COLO829 (cell line): ENCODE measurements around the gene MICU1.
"Not testable (repeated sequence)": the region's sequence is repeated elsewhere in the genome, so short reads cannot be mapped to it uniquely, and the experiment has no call there.

Experiments
- DNase-seq: peaks from one replicate; pipeline ENCODE4 v3.0.0; 2012; ENCODE audit warnings: low spot score

MICU1 gene, protein sequence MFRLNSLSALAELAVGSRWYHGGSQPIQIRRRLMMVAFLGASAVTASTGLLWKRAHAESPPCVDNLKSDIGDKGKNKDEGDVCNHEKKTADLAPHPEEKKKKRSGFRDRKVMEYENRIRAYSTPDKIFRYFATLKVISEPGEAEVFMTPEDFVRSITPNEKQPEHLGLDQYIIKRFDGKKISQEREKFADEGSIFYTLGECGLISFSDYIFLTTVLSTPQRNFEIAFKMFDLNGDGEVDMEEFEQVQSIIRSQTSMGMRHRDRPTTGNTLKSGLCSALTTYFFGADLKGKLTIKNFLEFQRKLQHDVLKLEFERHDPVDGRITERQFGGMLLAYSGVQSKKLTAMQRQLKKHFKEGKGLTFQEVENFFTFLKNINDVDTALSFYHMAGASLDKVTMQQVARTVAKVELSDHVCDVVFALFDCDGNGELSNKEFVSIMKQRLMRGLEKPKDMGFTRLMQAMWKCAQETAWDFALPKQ

DNA sequence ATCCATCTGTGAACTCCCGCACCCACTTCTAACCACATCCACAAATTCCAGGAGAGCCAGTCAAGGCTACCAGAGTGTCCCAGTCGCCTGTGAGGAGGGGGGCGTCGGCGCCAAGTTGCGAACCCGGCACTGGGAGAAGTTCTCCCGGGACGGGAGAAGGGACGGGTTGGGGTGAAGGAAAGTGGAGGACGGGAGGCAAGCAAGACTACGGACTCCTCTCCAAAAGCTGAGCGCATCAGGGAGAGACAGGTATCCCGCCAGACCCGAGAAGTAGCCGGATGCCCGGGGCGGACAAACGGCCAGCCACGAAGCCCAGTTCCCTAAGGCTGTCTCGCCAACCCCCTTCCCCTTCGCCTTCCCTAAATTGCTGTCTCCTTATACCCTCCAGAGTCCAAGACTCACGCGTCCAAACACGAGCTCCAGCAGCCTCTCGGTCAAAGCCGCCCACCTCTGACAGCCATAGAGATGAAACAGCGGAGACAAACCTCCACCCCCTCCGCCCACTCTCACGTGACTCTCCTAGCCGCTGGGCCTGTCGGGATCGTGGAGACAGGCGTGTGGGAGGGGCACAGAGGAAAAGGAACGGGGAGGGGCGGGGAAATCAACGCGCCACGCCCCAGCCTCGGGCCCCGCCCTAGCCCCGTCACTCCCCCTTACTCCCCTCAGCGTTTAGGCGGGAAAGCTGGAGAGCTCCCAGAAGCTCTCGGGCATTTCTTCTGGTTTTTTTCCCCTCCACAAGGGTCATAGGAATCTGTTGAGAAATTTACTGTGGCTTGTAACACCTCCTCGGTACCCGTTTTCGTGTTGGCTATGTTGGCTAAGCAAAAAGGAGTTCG is at the start of gene MICU1:
Gene MICU1, minus strand, starts transcription at position 472 of the 836 bp plus-strand sequence. CDS start 59,286 bp downstream, outside the sequence.
- peak; percentile 90 for DNase-seq

DNA sequence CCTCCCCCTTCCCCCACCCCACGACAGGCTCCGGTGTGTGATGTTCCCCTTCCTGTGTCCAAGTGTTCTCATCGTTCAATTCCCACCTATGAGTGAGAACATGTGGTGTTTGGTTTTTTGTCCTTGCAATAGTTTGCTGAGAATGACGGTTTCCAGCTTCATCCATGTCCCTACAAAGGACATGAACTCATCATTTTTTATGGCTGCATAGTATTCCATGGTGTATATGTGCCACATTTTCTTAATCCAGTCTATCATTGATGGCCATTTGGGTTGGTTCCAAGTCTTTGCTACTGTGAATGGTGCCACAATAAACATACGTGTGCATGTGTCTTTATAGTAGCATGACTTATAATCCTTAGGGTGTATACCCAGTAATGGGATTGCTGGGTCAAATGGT is 48.3 kb upstream of the MICU1 start:
- not testable (repeated sequence) for DNase-seq

DNA sequence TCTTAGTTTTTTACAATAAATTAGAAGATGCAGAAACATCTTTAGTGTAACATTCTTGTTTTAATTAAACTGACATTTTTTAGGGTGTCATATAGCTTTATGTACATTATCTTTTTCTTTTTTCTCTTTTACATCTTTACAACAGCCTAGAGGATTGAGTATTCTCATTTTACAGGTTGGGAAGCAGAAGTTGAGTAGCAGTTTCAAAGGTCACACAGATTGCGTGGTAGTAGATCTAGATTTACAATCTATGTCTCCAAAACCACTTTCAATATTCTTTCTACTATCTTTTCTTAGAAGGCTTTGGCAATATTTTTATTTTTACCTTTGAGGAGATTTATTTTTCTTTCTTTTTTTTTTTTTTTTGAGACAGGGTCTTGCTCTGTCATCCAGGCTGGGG is 47.4 kb upstream of the MICU1 start:
- no peak for DNase-seq

DNA sequence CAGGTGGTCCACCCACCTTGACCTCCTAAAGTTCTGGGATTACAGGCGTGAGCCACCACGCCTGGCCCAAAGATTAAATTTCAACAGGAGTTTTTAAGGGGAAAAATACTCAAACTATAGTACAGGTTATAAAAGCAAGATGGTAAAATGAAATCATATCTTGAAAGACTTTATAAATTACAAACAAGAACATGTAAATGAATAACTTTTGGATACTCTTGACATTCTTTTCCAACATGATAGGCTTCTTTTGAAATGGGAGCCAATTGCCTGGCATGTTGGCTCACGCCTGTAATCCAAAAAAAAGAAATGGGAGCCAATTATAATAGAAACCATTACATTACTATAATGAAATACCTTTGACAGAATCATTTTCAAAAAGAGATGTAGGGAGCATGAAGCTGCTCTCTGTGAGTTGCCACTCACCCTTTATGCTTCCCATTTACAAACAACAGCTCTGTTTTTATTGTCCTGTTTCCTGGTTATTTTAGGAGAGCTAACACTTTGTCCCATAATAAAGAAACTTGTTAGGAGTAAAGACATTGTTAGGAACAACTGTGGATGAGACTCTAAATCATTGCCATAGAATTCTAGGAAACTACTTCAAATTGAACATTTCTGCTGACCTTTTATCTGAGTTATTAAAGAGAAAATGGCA is 41.5 kb upstream of the MICU1 start:
- DNase-seq: no peak

DNA sequence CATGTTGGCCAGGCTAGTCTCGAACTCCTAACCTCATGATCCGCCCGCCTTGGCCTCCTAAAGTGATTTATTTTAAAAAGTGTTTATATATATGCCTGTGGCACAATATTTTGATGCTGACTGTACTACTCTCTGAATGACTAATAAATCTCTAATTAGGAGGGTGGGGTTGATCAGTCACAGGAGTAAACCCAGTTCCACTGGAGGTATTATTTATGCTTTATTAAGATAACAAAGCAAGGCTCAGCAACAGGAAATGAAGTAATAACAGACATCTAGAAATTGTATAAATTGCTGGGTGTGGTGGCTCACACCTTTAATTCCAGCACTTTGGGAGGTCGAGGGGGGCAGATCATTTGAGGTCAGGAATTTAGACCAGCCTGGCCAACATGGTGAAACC is 40.0 kb upstream of the MICU1 start:
- no peak for DNase-seq

DNA sequence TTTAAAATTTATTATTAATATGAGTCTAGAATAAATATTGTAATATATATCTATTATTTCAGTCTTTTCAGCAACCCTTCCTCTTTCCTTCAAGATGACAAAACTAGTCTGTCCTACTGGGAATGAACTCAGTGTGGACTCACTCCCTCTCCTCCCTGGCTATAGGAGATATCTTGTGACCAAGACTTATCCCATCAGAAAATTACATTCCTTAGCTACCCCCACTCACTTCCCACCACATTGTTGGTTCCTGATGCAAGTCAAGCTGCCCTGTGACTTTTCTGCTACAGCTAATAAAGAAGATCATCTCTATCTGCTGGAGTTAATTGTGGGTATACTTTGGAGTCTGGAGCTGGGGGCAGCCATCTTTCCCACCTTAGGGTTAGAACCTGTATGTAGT is 38.1 kb upstream of the MICU1 start:
- no peak for DNase-seq

DNA sequence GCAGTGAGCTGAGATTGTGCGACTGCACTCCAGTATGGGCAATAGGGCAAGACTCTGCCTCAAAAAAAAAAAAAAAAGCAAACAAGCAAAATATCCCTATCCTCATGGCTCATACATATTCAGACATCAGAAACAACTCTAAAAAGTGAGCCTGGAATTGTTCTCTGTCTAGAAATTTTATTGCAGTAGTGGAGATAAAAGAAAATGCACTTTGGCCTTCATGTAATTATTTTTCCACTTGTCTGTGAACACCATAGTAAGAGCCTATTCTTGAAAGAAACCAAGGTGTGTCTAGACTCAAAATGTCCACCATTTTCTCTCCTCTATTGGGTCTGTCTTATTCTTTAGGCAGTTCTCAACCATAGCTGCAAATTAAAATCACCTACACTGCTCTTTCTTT is 35.6 kb upstream of the MICU1 start:
- no peak for DNase-seq

DNA sequence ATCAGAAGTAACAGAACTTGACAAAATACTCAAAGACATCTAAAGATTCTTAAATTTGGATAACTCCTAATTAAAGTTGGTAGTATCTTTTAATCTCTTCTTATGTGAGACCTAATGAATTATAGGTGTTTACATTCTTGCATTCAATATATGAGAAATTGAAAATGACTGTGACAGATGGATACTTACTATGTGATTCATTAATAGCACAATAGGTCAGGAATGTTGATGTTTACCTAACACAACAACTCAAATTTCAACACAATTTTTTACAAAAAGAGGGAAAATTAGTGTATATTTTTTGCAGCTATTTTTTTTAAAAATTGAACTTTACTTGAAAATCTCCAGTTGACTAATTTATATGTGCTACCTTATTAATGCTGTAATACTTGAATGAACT is 34.3 kb upstream of the MICU1 start:
- DNase-seq: no peak

DNA sequence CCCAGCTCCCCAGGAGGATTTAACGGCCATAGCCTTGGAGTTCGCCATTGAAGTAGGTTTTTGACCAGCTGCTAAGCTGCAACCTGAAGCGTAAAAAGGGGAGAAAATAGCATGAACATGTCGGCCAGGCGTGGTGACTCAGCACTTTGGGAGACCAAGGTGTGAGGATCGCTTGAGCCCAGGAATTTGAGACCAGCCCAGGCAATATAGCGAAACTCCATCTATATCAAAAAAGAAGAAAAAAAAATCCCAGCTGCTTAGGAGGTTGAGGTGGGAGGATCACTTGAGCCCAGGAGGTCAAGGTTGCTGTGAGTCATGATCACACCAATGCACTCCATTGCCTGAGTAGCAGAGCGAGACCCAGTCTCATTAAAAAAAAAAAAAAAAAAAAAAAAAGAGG is 33.8 kb upstream of the MICU1 start:
- no peak for DNase-seq

DNA sequence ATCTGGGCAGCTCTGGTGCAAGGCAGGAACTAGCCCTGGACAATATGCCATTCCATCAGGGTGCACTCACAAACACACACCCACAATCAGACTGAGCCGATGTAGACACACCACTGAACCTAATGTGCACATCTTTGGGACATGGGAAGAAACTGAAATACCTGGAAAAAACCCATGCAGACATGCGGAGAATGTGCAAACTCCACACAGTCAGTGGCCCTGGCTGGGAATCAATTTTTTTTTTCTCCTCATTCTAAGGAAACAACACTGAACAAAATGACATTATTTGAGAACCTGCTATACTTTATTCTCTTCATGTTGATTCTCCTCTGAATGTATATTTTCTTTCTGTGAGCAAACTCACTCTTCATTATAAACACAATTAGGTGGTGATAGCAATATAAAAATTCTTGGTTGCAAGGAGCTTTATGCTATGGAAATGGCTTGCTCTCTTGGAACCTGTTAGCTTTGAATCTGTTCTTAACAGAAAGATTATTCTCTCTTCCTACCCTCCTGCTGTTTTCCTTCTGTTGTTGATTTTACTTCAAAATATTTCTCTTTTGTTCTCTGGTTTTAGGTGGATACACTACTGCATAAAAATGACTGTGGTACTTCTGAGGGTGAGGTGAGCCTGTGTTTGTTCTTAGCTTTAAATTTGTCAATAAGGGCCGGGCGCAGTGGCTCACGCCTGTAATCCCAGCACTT is 33.0 kb upstream of the MICU1 start:
- no peak for DNase-seq

DNA sequence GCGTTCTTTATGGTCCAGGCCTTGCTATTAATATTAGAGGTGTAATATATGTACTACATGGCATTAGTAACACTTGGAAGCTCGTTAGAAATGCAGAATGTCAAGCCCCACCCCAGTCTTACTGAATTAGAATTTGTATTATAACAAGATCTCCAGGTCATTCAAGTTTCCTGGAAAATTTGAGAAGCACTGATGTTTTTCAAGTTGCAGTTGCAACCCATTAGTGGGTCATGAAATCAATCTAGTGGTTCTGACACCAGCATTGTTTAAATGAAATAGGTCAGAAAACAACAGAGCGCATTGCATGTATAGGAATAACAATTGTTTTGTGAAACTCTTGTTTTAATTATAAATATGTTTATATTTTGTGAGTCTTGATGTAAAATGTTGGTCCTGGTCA is 28.8 kb upstream of the MICU1 start:
- no peak for DNase-seq

DNA sequence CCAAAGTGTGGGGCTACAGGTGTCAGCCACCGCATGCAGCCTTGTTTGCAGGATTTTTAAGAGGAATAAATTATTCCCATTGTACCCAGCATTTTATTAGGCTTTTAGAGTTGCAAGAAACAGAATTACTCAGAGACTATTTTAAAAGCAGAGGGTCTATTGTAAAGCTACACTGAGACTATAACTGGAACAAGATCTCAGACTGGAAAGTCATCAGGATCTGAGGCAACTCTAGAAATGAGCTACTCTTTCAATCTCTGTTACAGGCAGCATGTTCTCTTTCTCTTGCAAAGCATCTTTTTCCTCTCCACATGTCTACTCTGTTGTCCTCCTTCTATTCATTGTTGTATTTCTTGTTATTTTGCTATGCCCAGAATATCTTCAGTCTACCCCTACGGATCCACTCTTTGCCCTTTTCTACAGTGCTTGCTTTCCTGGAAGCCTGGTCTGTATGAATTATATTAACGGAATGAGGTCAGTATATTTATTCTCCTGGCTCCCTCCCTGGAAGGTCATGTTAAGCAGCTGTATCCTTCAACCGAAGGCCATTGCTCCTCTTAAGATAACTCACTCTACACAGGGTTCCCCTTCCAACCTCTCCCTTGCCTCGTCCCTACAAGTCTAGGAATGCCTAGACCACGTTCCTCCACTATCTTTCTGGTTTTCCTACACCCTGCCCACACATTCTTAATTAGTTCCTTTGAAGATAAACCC is 27.7 kb upstream of the MICU1 start:
- DNase-seq: no peak

DNA sequence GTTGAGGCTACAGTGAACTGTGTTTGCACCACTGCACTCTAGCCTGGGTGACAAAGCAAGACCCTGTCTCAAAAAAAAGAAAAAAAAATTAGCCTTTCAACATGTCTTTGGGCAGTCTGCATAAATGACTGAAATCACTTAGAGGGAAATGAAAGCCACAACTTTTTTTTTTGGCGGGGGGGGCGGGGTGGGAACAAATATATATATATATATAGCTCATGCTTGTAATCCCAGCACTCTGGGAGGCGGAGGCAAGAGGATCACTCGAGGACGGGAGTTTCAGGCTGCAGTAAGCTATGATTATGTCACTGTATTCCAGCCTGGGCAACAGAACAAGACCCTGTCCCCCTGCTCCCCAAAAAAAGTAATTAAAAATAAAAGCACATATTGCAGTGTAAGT is 23.4 kb upstream of the MICU1 start:
- no peak for DNase-seq

DNA sequence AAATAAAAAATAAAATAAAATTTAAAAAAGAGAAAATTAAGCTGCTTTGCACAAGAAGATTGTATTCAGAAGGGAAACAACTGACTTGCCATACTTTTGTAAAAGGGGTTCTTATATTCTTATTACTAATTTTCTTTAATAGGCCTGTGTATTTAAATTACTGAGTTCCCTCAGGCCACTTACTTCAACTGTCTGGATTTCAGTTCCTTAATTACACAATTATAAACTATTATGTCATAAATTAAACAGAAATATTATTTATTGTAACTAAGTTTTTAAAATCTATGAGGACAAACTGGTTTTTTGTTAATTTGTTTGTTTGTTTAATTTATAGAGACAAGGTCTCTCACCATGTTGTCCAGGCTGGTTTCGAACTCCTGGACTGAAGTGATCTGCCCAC is 22.4 kb upstream of the MICU1 start:
- DNase-seq: no peak

DNA sequence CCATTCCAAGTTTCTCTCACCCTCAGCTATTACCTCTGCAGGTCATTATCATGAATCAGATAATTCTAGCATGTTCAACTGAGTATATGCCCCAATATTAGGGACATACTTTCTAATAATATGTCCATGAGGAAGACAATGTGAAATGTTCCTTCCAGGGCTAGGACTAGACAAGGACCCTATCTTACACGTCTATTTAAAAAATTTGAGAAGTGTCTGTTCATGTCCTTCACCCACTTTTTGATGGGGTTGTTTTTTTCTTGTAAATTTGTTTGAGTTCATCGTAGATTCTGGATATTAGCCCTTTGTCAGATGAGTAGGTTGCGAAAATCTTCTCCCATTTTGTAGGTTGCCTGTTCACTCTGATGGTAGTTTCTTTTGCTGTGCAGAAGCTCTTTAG is 21.1 kb upstream of the MICU1 start:
- DNase-seq: not testable (repeated sequence)

DNA sequence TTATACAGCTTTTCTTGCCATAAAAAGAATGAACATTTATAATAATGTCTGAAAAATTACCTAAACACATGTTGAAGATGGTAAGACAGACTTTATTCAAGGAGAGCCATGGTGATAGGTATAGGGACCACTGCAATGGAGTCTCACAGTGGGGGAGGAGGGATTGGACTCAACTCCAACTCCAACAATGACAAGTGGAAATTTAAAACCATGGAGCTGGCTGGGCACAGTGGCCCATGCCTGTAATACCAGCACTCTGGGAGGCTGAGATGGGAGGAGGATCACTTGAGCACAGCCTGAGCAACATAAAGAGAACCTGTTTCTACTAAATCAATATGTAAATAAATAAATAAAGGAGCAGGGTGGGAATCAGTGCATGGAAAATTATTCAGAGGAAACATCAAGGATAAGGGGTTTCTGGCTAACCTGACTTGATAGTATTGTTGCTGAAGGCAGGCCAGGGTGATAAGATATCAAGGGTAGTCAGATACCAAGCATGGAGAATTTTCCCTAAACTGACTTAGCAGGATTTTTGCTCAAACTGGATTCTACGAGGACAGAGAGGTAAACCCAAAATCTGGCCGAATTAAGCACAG is 19.5 kb upstream of the MICU1 start:
- DNase-seq: no peak

DNA sequence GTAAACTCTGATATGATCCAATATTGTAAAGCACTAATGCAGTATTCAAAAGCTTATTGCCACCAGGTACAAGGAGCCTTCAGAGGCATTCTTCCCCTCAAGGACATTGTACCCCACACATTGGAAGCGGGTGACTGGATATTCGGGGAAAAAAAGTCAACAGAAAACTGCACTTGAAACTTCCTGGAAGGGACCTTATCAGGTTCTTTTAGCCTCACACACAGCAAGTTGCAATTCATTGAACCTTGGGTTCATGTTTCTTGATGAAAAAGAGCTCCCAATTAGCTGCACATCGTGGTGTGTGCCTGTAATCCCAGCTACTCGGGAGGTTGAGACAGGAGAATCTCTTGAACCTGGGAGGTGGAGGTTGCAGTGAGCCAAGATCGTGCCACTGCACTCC is 16.4 kb upstream of the MICU1 start:
- no peak for DNase-seq

DNA sequence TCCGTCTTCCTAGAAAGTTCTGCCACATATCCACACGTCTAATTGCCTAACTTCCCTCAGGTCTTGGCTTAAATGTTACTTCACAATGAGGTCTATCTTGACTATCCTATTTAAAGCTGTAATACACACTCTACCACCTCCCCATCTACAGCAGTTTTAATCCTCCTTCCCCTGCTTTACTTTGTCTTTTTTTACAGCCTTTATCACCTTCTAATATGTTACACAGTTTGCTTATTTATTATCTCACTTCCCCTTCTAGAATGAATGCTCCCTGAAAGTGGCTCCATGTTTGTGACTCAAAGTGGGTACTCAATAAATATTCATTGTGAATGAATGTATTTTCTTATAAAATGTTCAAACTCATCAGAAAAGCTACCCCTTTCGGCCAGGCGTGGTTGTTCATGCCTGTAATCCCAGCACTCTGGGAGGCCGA is 13.6 kb upstream of the MICU1 start:
- no peak for DNase-seq

DNA sequence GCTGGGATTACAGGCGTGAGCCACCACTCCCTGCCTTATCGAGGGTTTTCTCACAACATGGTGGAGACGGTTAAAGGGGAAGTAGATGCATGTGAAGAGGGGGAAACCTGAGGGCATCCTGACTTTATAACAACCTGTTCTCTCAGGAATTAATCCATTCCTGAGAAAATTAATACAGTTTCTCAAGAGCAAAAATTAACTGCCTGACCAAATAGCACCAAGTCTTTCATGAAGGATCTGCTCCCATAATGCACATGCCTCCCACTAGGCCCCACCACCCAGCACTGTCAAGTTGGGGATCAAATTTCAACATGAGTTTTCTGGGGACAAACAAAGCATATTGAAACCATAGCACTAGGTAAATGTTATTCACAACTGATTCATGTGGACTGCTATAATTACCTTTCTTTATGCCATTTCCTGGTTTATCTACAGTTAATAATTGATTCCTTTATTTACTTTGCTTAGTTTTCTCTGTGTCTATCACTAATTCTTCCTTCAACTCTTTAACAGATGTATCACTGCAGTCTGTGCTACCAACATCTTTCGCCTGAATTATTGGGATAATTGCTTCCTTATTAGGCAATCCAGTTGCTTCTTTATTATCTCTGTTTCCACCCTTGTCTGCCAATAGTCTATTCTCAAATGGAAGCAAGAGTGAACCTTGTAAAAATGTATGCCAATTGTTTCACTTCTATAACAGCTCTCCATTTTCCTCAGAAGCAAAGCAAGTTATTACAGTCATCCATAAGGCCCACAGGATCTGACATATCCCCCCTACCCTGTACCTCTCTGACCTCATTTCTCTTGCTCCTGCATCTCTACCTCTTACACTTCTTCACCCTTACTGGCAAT is 12.9 kb upstream of the MICU1 start:
- no peak for DNase-seq

DNA sequence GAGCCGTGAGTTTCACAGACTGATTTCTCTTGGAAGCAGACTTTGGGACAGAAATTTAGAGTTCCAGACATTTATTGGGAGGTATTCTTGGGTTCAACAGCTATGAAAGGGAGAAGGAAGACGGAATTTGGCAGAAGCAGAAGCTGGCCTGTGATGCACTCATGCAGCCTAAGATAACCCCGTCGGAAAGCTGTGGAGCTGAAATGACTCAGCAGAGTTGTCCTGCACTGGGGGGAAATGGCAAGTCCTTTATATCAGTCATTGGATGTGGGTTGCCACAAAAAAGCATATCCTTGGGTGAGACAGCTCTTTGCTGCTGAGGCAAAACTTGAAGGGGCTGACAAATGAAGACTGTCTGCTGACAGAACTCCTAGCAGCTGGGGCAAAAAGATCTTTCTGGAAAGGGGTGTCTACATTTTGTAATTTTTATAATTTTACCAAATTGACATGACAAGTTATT is 11.5 kb upstream of the MICU1 start:
- no peak for DNase-seq
